GM06990 (cell line): ENCODE measurements around the gene NANOS2.

ENCODE experiments used
- DNase-seq: peaks from one replicate; pipeline ENCODE4 v3.0.0-alpha.2; 2011; ENCODE audit not compliant: insufficient read length; ENCODE audit errors: extremely low read depth
- H3K27me3 ChIP-seq: replicated peaks from 2 replicates; pipeline ENCODE4 v1.6.0; 2011; ENCODE audit warnings: low read length; ENCODE audit not compliant: control insufficient read depth, insufficient read depth
- H3K36me3 ChIP-seq: 2 replicates; pipeline ENCODE4 v1.5.1; 2011; ENCODE audit warnings: low read length; ENCODE audit not compliant: control insufficient read depth, insufficient read depth
- H3K4me3 ChIP-seq: replicated peaks from 2 replicates; pipeline ENCODE4 v1.5.1; 2011; ENCODE audit warnings: low read depth, mild to moderate bottlenecking, control low read depth, low read length
- CTCF ChIP-seq: IDR thresholded peaks from 2 replicates; pipeline ENCODE4 v1.5.1; 2011; ENCODE audit warnings: low read length, control low read depth, mild to moderate bottlenecking, inconsistent platforms; ENCODE audit not compliant: insufficient read depth, poor library complexity, severe bottlenecking

Gene NANOS2

GRCh38 chr19:45886427-45887199 lies 28.0 kb downstream of the NANOS2 start:
- H3K4me3 ChIP-seq, result peak overlapping the region; percentile 83
- no peaks in the 10 kb centered on the region for H3K27me3 ChIP-seq
- no peak for TF ChIP-seq CTCF
- DNase-seq, result peak; percentile 89
- no peaks in the 10 kb centered on the region; the same call in 1 of the 2 replicates for H3K36me3 ChIP-seq

- TF ChIP-seq CTCF, result no peak
- no peaks in the 10 kb centered on the region for H3K27me3 ChIP-seq
- H3K36me3 ChIP-seq, result no peaks in the 10 kb centered on the region; the same call in 1 of the 2 replicates
- DNase-seq, result peak; percentile 90
- peak within 1 kb of the TSS; percentile 83 for H3K4me3 ChIP-seq
These were observed 28.8 kb downstream of the NANOS2 start, which contains the start of gene IRF2BP1 for GRCh38 chr19:45885556-45886426. IRF2BP1 (minus strand) TSS chr19:45886141; CDS start chr19:45885774, 367 bp downstream.

GRCh38 chr19:45884682-45885555 lies 29.7 kb downstream of the NANOS2 start:
- TF ChIP-seq CTCF, result no peak
- Histone ChIP-seq H3K27me3 (no peaks in the 10 kb centered on the region), H3K36me3 (no peaks in the 10 kb centered on the region), H3K4me3 (peak overlapping the region; percentile 83)
- no peak for DNase-seq

- H3K36me3 ChIP-seq, result no peaks in the 10 kb centered on the region
- H3K27me3 ChIP-seq, result no peaks in the 10 kb centered on the region
- TF ChIP-seq CTCF, result no peak
- no peak for DNase-seq
- H3K4me3 ChIP-seq, result no peak overlapping the region
These were observed 30.5 kb downstream of the NANOS2 start for GRCh38 chr19:45883881-45884681.

DNA sequence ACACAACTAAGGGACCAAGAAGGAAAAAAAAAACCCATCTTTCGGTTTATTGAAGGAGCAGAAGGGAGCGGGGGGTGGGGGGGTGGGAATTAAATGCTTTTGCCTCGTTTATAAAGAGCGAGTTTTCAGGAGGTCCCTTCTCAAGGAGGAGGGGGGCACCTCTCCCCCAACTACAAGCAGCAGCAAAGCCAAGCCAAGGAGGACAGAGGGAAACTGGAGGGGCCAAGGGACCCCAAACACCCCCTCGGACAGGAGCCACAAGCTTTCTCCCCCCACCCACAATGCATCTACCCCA lies 31.0 kb downstream of the NANOS2 start:
- no peak for DNase-seq
- H3K27me3 ChIP-seq, result no peaks in the 10 kb centered on the region
- TF ChIP-seq CTCF, result no peak
- H3K4me3 ChIP-seq, result no peak overlapping the region
- H3K36me3 ChIP-seq, result no peaks in the 10 kb centered on the region
